Smooth muscle cell of the brain vasculature (primary cell): ENCODE measurements around the gene DTHD1.

Source experiments
- DNase-seq: peaks from one replicate; pipeline ENCODE4 v3.0.0-alpha.2; 2012; ENCODE audit warnings: low read depth, low spot score

Gene DTHD1

DNA sequence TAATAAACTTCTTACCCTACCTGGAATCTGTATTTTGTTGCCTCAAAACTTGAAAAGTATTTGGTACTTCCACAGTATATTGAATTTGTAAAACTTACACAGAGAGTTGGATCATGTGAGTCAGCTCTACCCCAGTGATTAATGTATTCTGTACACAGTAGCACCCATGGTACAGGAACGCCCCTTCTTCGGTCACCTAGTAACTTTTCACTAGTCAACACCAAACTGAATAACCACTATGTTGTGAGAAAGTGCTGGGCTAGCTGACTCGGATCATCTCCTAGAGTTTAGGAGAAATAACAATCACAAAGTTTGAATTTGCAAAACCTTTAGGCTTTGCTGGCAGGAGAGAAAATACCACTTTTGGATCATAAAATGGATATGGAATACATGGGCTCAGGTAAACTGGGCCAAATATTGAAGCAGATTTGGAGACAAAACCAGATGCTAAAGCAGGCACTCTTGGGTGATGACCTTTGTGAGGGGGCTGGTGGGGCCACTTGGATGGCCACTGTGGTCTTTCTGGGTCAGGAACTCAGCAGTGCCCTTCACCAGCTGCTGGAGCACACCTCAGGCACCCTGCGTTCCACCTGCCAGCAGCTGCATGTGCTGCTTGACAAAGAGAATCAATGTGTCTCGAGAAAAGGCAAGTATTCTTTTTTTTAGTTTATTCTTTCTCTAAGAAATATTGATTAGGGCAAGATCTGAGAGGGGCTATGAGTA is at the start of gene DTHD1:
Gene DTHD1 (plus strand): TSS at position 233 of the 723 bp plus-strand sequence. CDS start 143 bp downstream, at position 376.
- no peak for DNase-seq

DNA sequence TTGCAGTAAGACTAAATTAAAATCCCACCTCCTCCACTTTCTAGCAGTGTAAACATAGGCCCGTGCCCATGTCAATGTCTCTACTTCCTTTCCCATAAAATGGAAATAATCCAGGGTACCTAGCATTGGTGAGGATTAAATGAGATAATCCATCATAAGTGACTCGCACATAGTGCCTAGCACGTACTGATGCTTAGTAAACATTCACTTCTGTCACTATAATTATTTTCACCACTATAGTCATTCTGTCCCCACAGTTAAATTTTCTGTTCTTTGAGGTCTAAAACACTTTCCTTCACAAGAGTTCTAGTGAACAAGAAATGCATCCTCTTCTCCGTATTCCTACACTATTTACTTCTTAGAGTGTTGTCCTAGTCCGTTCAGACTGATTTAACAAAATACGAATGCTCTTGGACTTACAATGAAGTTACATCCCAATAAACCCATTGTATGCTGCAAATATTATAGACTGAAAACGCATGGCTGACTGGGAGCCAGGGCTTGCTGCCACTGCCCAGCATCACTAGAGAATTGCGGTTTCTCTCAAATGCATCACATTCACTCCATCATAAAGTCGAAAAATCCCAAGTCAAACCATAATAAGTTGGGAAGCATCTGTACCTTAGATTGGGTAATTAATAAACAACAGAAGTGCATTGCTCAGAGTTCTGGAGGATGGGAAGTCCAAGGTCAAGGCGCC is 47.7 kb upstream of the DTHD1 start:
- no peak for DNase-seq

DNA sequence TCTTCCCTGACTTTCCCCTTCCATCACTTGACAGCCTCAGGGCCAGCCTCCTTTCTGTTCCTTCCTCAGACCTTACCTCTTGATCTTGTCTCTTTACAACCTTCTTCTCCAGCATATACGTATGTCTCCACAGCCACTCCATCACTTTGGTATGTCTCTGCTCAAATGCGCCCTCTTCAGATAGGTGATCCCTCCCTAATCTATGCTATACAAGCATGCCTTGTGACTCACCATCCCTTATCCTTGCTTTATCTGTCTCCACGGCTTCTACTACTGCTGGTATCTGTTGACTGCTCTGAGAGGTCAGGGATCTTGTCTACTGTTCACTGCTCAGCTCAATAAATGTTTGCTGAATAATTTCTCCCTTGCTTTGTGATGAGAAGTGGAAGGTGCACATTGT is 46.1 kb upstream of the DTHD1 start:
- DNase-seq, result no peak

DNA sequence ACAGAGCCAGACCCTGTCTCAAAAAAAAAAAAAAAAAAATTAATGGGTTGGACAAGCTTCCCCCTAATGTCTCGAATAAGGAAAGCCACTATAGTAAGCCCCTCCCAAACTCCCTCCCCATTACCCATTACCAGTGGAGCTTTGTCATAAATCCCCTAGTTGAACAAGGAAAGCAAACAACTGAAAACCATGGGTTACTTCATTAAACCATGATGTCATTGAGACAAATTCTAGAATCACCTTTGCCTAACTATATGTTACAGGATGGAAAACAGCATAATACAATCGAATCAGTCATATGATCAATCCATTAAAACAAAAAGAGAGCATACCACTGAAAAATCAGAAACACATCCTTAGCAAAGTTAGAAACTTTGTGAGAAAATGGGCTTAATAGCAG is 45.3 kb upstream of the DTHD1 start:
- DNase-seq, result no peak

DNA sequence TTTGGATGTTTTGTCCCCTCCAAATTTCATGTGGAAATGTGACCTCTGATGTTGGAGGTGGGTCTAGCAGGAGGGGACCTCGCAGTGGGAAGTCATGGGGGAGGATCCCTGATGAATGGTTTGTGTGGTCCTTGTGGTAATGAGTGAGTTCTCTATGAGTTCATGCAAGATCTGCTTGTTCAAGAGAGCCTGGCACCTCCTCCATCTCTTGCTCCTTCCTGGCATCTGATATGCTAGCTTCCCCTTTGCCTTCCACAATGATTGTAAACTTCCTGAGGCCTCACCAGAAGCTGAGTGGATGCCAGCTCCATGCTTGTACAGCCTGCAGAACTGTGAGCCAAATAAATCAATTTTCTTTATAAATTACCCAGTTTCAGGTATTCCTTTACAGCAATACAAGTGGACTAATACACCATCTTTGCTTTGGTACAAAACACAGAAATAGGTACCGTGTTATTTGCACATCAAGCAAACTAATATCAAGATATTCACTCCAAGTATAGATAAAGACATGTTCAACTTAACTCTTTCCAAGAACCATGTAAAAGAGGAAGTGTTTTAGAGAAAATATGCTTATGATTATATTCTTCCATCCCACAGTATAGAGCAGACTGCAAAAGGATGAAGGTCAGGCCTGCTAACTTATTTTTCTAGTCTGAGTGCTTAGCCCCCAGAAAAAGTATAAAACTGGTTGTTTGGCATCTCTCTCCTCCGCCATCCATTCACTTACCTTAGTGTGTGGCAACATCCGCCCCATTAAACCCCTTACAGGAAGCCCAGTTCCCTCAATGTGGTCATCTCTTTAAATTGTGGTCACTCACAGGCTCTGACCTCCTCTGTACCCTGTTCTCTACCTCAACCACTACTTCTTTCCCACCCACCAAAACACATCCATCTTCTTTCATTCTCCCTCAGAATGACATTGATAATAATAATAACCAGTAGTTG is 43.8 kb upstream of the DTHD1 start:
- DNase-seq, result no peak

DNA sequence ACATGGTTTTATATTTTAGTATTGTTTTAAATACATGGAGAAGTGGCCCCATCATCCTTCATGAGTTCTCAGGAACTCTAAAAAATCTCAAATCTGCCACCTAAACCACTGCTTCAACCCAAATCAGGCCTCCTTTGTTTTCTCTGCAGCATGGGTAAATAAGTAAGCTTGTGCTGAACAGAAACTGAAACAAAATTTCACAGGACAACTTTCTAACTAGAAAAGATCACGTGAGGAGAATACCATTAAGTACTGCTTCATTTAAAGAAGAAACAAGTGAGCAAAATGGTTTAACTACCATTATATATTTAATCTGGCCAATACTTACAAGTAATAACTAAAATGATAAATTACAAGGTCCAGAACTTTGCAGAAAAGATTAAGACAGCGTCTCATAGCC is 39.6 kb upstream of the DTHD1 start:
- DNase-seq, result no peak

DNA sequence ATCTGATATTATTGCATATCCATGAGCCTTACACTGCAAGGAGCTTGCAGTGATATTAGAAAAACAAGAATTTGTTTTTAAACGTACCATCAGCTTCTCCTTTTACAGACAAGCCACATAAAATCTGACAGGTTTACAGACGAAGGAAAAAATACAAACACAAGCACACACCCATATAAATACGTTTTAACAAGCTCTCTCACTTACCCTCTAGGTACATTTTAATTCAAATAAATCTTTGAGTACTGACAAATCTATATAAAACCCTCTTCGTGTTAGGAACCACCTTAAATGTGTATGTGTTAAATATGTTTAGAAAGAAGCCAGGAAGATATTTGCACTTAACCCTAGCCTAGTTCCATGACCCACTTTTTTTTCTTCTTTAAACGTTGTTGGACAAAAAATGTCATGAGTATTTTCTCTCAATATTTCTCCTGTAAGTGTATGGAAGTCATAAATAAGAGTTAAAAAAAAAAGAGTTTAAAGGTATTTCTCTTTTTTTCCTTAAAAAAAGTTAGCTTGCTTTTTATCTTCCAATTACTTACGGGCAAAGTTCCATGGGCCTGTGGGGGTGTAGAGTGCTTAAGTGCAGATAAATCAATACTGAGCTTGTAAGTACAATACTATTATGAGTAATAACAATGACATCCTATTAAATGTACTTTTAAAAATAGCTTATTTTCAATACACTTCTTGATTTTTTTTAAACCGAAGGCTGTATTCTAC is 38.6 kb upstream of the DTHD1 start:
- DNase-seq, result no peak

DNA sequence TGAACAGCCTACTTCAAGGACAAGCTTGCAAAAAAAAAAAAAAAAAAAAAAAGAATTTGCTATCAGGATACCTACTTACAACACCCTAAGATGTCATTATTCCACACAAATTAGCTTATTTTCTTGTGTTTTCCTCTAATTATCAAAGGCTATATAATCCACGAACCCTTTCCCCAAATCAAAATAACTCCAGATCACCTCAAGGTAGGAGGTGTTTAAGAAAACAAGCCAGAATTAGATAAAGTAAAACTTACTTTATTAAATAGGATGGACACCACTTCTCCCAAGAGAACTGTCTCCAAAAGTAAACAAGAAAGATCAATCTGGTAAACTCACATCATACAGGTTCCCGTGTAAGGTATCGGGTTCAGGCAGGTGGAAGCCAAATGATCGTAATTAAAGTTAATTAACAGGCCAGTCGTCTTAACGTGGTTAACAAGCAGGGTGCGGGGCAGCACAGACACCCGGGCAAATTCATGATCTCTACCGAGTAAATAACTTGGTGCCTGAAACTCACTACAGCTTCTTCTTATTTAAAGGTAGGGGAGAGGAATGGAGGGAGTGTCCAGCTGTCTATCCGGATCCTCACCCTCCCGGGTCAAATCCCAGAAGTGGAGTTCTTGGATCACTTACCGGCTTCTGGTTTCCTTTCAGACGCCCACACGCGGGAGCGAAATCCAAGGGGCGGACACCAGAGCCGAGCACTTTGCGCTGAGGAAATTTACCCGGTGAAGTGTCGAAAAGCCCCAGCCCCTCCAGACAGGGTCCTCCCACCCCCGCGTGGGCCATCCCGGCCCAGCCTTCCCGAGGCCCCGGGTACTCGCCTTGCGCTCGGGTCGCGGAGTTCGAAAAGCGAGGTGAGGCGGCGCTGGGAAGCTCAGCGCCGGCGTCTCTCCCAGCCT is 37.8 kb upstream of the DTHD1 start:
- no peak for DNase-seq

DNA sequence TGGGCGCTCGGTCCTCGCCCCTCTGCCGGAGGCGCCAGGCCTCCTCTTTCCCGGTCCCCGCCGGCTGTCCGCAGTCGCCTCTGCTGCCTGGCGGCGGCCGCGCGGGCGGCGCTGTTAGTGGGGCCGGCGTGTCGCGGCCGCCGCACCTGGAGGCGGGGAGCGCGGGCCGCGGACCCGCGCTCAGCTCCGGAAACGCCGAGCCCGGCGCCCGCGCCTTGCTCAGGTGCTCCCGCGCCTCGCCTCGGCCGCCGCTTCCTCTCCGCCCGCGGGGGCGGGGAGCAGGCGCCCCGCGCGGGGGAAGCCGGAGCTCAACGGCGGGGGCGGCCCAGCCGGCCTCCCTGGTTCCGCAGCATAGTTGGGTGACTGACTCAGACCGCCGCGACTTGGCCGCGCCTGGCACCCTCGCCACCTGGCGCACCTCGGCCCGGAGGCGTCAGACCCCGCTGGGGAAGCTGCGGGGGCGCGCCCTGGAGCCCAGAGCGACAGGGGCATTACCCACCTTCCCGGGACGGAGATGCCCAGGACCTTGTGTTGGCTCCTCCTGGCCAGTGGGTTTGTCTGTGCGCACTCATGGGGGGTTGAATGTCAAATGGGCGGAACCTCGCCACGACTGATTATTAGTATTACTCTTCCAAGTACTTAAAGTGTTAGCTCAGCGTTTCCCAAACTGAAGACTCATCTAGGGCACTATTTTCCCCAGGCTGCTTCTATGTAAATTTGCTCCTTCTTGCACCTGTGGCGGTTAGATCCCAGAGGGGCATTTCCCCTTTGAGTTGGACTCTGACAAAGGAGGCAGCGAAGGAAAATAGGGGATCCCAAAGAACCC is 36.9 kb upstream of the DTHD1 start, which contains the start of gene ARAP2:
Gene ARAP2 (minus strand): TSS at position 258 of the 826 bp plus-strand sequence. CDS start 15,028 bp downstream, outside the sequence.
- DNase-seq, result no peak

DNA sequence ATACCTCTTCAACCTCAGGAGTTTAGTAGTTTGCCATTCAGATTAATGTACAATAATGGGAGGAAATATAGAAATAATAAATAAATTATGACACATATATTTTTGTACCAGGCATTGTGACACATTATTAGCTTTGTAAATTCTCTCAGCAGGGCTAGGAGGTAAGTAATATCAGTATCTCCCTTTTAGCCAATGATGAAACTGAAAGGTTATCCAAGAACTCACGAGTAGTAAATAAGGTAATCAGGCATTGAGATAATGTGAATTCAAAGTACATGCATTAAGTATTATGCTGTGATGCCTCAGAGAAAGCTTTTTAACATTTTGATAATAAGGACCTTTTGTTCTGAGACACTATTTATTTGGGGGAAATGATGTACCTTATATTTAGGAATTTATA is 31.8 kb upstream of the DTHD1 start:
- DNase-seq, result no peak

DNA sequence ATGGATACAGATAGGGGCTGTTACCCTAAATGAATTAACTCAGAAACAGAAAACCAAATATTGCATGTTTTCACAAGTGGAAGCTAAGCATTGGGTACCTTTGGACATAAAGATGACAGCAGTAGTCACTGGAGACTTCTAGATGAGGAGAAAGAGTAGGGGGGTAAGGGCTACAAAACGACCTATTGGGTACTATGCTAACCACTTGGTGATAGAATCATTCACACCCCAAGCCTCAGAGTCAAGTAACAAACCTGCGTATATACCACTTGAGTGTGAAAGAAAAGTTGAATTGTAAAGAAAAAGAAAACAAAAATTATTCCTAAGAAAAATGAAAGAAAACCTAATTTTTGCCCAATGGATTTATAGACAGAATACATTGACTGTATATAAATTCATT is 29.4 kb upstream of the DTHD1 start:
- no peak for DNase-seq

DNA sequence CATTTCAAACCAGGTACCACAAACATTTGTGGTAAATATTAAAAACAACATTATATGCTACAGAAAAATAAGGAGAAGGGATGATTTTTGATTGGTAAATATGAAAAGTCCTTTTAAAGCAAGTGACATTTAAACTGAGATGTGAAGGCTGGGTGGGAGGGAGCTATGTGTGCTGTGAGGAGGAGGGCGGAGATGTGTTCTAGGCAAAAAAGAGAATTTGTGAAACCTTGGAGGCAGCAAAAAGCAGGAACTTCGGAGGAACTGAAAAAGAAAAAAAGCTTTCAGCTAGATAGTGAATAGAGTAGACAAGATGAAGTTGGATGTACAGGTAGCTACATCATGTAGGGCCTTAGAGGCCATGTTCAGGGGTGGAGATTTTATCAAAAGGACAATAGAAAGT is 27.0 kb upstream of the DTHD1 start:
- DNase-seq, result no peak

DNA sequence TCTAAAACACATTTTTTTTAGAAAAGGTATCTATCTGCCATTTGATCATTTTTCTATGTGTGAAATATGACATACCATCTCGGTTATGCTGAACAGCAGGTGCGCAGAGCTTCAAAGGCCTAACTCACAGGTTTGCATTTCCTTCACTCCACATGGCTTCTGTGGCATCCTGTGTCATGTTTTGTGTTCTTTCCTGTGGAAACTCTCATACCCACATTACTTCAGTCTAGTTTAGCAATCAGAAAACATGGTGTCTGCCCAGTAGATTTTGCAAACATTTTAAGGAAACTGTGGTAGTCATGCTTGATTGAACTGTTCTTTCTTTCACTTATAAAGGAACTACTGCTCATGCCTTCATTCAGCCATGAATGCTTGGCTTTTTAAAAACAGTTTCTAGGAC is 25.8 kb upstream of the DTHD1 start:
- DNase-seq, result no peak

DNA sequence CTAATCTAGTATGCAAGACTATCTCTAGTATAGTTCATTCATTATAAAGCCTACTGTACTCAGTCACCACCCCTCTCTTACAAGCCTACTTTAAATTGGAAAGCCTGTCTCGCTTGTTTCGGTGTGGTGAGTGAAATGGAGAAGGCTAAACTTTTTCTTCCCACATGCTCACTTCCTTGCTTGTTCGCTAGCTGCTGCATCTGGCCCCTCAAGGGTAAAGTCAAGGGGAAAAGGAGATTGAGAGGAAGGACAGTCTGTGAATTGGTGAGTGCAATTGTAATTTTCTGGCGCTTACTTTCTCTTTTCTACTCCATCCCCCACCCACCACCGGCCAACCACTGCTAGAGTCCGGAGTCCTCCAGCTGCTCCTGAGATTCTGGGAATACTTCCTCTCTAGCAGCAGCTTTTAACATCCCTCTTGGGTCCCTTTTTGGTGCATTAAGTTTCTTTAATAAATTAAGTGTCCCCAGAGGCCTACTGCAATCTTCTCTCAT is 25.0 kb upstream of the DTHD1 start:
- no peak for DNase-seq

DNA sequence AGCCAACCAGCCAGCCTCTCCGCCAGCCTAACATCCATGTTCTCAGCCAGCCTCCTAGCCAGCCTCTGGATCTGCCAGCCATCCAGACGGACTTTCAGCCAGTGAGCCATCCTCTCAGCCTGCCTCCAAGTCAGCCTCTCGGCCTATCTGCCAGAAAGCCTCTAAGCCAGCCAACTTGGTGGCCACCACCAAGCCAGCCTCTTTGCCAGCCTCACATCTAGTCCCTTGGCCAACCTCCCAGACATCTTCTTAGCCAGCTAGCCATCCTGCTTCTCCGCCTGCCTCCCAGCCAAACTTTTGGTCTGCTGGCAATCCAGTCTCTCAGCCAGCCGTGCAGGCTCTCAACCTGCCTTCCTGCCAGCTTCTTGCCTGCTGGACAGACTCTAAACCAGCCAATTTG is 20.7 kb upstream of the DTHD1 start:
- no peak for DNase-seq

DNA sequence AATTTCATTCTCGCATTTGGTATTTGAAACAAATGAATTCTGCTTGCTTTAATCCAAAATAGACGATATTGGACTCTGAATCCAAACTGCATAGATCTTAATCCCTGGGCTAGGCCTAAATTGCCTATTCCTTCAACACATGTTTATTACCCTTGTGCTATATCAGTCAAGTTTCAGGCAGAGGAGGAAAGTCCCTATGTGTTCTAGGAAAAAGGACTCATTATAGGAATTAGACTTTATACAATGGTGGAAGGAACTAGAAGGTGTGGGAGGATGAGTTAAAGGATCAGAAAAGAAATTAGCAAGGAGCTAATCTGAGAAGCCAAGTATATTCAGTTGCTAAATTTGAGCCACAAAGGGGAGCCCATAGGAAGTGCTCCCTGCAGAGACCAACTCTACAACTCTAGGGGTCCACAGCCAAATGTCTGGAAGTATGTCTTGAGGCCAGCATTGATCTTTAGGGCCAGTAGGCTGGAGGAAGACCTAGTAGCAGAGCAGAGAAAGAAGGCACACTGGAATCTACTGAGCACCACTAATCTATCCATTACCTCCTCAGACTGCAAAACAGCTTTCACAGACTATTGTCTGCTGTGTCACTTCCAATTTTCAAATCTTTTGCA is 17.1 kb upstream of the DTHD1 start:
- no peak for DNase-seq

DNA sequence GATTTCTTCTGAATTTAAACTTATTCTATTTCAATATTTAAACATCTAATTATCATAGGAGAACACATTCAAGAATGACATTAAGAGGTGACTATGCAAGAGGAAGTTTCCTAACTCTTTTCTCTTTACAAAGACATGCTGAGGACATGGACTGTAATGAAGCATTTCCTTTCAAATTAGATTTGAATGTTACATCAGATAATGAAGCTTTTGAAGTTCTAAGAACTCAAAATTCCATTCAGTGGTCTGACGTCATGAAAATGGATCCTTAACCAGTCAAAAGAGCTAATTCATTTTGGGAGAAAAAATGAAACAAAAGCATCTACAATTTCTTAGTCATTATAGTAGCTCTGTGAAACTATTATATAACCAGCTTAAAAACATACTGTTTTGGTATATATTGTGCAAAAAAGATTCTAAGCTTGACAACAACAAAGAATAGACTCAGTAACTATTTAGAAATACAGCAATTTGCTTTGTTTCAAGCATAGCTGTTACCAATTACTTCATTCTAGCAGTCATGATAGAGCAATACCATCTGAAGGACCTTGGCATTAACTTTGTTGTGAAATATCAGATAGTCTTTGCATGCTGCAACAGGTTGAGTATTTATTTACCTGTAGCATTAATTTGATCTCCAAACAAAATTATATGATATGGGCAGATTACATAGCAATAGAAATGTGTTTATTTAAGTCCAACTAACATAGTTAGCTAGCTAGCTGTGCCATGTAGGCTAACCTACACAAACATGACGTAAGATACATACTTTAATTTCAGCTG is 13.7 kb upstream of the DTHD1 start:
- no peak for DNase-seq

DNA sequence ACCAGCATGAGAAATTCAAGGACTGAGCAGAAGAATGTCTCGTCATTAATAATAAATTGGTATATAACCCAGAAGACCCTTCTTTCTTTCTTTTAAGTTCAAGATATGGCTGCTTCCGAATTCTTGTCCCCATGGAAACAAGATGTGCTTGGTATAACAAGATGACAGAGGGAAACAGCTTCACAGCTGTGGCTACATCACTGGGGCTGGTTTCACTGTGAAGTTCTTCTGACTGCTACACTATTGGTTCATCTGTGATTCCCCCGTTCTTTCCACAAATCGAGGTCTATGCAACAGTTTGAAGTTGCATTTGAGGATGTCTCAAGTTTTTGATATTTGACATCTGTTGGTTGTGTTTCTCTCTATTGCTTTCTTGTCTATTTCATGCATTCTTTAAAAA is 12.3 kb upstream of the DTHD1 start:
- no peak for DNase-seq
